HG02763 (cell line): ENCODE measurements around the gene SETD1A.

ENCODE experiments used
- ATAC-seq: cut with Tn5 transposase; IDR thresholded peaks from one replicate; pipeline ENCODE4 v1.9.1; 2021; ENCODE audit warnings: mild to moderate bottlenecking, moderate library complexity; ENCODE audit not compliant: unreplicated experiment

Gene SETD1A

GRCh38 chr16:30953111-30953510 is 4.4 kb upstream of the SETD1A start:
- no peak for ATAC-seq

GRCh38 chr16:30953511-30954124 is 3.9 kb upstream of the SETD1A start:
- no peak for ATAC-seq

GRCh38 chr16:30954993-30955392 is 2.6 kb upstream of the SETD1A start:
- ATAC-seq, result no peak

GRCh38 chr16:30956601-30957455 is 726 bp upstream of the SETD1A start:
- peak; percentile 41 for ATAC-seq

GRCh38 chr16:30958175-30959079 is 873 bp downstream of the SETD1A start:
- peak; percentile 23 for ATAC-seq

GRCh38 chr16:30961384-30961783 is 3.8 kb downstream of the SETD1A start:
- ATAC-seq, result no peak

- no peak for ATAC-seq
Measured at GRCh38 chr16:30963925-30964511, 6.5 kb downstream of the SETD1A start.

- no peak for ATAC-seq
Measured at GRCh38 chr16:30964574-30965226, 7.1 kb downstream of the SETD1A start.

- no peak for ATAC-seq
Measured at GRCh38 chr16:30965436-30965835, 7.9 kb downstream of the SETD1A start.

- no peak for ATAC-seq
Measured at GRCh38 chr16:30966033-30966619, 8.6 kb downstream of the SETD1A start.

GRCh38 chr16:30967795-30968194 is 10.2 kb downstream of the SETD1A start:
- no peak for ATAC-seq

- no peak for ATAC-seq
Measured at GRCh38 chr16:30969246-30969842, 11.8 kb downstream of the SETD1A start.

- ATAC-seq, result no peak
Measured at GRCh38 chr16:30971298-30971697, 13.7 kb downstream of the SETD1A start.

- ATAC-seq, result no peak
Measured at GRCh38 chr16:30972872-30973271, 15.3 kb downstream of the SETD1A start.

- no peak for ATAC-seq
Measured at GRCh38 chr16:30974348-30974747, 16.8 kb downstream of the SETD1A start.

GRCh38 chr16:30976486-30976885 is 18.9 kb downstream of the SETD1A start:
- ATAC-seq, result no peak

GRCh38 chr16:30977502-30977901 is 19.9 kb downstream of the SETD1A start:
- ATAC-seq, result no peak

GRCh38 chr16:30979170-30980022 is 21.8 kb downstream of the SETD1A start:
- no peak for ATAC-seq

- ATAC-seq, result no peak
Measured at GRCh38 chr16:30980023-30980371, 22.4 kb downstream of the SETD1A start.
